SU-DHL-6 (cell line): ENCODE data around the gene C1orf116.

ENCODE experiments used
- H2AFZ ChIP-seq: fragments of 200-600 bp; sonication (generic); 2 replicates; pipeline ENCODE4 v1.6.1; 2014; ENCODE audit warnings: low read depth, mild to moderate bottlenecking, moderate library complexity, mixed read lengths, antibody characterized with exemption, low read length; ENCODE audit not compliant: severe bottlenecking
- H3F3A ChIP-seq: fragments of 200-600 bp; shearing (Covaris generic); 2 replicates; pipeline ENCODE4 v1.6.0; 2016; ENCODE audit warnings: antibody characterized with exemption, mild to moderate bottlenecking; ENCODE audit not compliant: insufficient read depth
- H3K27ac ChIP-seq: fragments of 200-600 bp; sonication (generic); 2 replicates; pipeline ENCODE4 v1.5.1; 2016; ENCODE audit warnings: low read depth, mild to moderate bottlenecking, low read length, moderate library complexity, mixed read lengths
- H3K27me3 ChIP-seq: fragments of 200-600 bp; sonication (generic), shearing (Covaris generic); 2 replicates; pipeline ENCODE4 v1.6.0; 2014; ENCODE audit warnings: mild to moderate bottlenecking, low read length
- H3K36me3 ChIP-seq: fragments of 200-600 bp; sonication (generic); 2 replicates; pipeline ENCODE4 v1.6.1; 2014; ENCODE audit warnings: mild to moderate bottlenecking, low read length, mixed read lengths
- H3K4me2 ChIP-seq: fragments of 300-600, 200-600 bp; shearing (Covaris generic), sonication (generic); 2 replicates; pipeline ENCODE4 v1.6.0; 2014; ENCODE audit warnings: low read length, low read depth, mild to moderate bottlenecking; ENCODE audit not compliant: poor library complexity, severe bottlenecking
- H3K4me3 ChIP-seq: fragments of 200-600 bp; sonication (generic); 2 replicates; pipeline ENCODE4 v1.5.1; 2014; ENCODE audit warnings: antibody characterized with exemption, low read length, mild to moderate bottlenecking, mixed read lengths; ENCODE audit not compliant: insufficient read depth, poor library complexity, severe bottlenecking
- H3K79me2 ChIP-seq: fragments of 200-600 bp; sonication (generic); 2 replicates; pipeline ENCODE4 v1.6.1; 2014; ENCODE audit warnings: mild to moderate bottlenecking, low read length, moderate library complexity; ENCODE audit not compliant: insufficient read depth
- H3K9ac ChIP-seq: fragments of 200-600 bp; sonication (generic); 2 replicates; pipeline ENCODE4 v1.7.0; 2014; ENCODE audit warnings: mild to moderate bottlenecking, low read length
- H3K9me2 ChIP-seq: fragments of 200-600 bp; sonication (generic); replicated peaks from 2 replicates; pipeline ENCODE4 v1.6.1; 2014; ENCODE audit warnings: low read length; ENCODE audit not compliant: insufficient read depth
- H3K9me3 ChIP-seq: fragments of 200-600 bp; sonication (generic); 2 replicates; pipeline ENCODE4 v1.6.1; 2014; ENCODE audit warnings: low read length, mixed read lengths; ENCODE audit not compliant: insufficient read depth
- H4K20me1 ChIP-seq: fragments of 200-600 bp; sonication (generic); 2 replicates; pipeline ENCODE4 v1.6.1; 2014; ENCODE audit warnings: low read depth, mild to moderate bottlenecking, antibody characterized with exemption, low read length, moderate library complexity, mixed read lengths
- EZH2phosphoT487 ChIP-seq: fragments of 200-600 bp; sonication (generic), shearing (Covaris generic); conservative IDR thresholded peaks from 2 replicates; pipeline ENCODE4 v1.6.1; 2018; ENCODE audit warnings: mild to moderate bottlenecking, antibody characterized with exemption, low read length, moderate library complexity, mixed read lengths
- TF ChIP-seq, protein P1 (sequence below): fragments of 200-600 bp; sonication (generic); IDR thresholded peaks from one replicate; pipeline ENCODE4 v1.5.1; 2017; ENCODE audit warnings: antibody characterized with exemption, mild to moderate bottlenecking, low read length, moderate library complexity; ENCODE audit not compliant: insufficient read depth, poor library complexity, severe bottlenecking

The C1orf116 gene

DNA sequence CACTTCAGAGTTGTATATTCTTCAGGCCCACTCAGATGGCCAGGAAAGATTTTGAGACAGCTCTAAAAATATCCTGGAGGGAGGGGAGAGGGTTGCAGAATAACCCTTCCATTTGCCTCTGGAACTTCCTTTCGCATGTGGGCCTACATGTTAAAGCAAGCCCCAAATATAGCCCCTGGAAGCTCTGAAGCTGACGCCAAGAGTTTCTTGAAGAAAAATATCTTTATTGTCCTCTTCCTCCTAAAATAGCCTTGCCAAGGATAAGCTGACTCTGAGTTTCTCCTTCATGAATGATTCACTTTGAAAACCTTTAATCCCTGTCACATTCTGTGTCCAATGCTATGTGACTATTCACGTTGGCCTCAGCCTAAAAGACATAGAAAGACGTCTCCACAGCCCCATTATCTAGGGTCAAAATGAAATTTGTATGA lies 6.4 kb downstream of the C1orf116 start:
- no peaks in the 10 kb centered on the region for H4K20me1 ChIP-seq
- H3K9me3 ChIP-seq, result no peaks in the 10 kb centered on the region
- no peak for TF ChIP-seq EZH2phosphoT487
- TF ChIP-seq, protein P1, sequence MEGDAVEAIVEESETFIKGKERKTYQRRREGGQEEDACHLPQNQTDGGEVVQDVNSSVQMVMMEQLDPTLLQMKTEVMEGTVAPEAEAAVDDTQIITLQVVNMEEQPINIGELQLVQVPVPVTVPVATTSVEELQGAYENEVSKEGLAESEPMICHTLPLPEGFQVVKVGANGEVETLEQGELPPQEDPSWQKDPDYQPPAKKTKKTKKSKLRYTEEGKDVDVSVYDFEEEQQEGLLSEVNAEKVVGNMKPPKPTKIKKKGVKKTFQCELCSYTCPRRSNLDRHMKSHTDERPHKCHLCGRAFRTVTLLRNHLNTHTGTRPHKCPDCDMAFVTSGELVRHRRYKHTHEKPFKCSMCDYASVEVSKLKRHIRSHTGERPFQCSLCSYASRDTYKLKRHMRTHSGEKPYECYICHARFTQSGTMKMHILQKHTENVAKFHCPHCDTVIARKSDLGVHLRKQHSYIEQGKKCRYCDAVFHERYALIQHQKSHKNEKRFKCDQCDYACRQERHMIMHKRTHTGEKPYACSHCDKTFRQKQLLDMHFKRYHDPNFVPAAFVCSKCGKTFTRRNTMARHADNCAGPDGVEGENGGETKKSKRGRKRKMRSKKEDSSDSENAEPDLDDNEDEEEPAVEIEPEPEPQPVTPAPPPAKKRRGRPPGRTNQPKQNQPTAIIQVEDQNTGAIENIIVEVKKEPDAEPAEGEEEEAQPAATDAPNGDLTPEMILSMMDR, result no peak
- no peak overlapping the region for H2AFZ ChIP-seq
- H3K27ac ChIP-seq, result no peak overlapping the region
- no peaks in the 10 kb centered on the region for H3F3A ChIP-seq
- H3K36me3 ChIP-seq, result no peaks in the 10 kb centered on the region
- H3K4me2 ChIP-seq, result no peak overlapping the region
- no peaks in the 10 kb centered on the region for H3K9me2 ChIP-seq
- H3K27me3 ChIP-seq, result no peaks in the 10 kb centered on the region
- H3K79me2 ChIP-seq, result no peaks in the 10 kb centered on the region
- H3K4me3 ChIP-seq, result no peak overlapping the region
- no peak overlapping the region for H3K9ac ChIP-seq

DNA sequence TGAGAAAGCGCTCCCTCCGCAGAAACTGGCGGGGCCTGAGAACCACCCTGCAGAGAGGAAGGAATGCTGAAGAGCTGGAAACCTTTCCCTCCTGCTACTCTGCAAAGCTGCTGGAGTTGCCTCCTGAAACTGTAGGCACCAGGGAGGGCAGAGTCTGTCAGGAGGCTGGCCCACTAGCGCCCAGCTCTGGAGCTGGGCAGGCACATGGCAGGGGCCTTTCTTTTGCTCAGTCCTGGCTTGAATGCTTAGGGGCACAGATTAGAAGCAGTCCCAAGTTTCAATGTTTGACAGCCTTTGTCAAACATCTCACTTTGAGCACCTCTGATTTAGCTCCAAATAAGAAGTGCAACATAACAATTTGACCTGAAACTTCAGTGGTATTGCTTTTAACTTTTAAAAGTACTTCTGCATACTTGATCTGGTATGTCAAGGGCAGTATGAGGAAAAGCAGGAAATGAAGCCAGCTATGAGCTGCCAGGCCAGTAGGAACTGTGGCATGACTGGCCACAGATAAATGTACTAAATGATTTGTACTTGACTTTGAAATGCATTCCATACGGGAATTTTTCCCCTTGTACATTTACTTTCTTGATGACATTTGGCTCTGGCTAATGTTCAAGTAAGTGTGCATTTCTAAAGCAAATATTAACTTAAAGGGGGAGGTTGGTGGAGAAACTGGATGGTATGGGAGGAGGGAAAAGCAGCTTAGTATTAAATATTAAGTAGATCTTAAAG lies 7.2 kb downstream of the C1orf116 start:
- Histone ChIP-seq H3K9me3 (no peaks in the 10 kb centered on the region), H3K4me3 (no peak overlapping the region), H3K79me2 (no peaks in the 10 kb centered on the region), H3K9me2 (no peaks in the 10 kb centered on the region), H3K27ac (no peak overlapping the region), H3K27me3 (no peaks in the 10 kb centered on the region), H3K36me3 (no peaks in the 10 kb centered on the region), H4K20me1 (no peaks in the 10 kb centered on the region), H3K4me2 (no peak overlapping the region), H3K9ac (no peak overlapping the region), H2AFZ (no peak overlapping the region), H3F3A (no peaks in the 10 kb centered on the region)
- TF ChIP-seq, protein P1, result no peak
- no peak for TF ChIP-seq EZH2phosphoT487

DNA sequence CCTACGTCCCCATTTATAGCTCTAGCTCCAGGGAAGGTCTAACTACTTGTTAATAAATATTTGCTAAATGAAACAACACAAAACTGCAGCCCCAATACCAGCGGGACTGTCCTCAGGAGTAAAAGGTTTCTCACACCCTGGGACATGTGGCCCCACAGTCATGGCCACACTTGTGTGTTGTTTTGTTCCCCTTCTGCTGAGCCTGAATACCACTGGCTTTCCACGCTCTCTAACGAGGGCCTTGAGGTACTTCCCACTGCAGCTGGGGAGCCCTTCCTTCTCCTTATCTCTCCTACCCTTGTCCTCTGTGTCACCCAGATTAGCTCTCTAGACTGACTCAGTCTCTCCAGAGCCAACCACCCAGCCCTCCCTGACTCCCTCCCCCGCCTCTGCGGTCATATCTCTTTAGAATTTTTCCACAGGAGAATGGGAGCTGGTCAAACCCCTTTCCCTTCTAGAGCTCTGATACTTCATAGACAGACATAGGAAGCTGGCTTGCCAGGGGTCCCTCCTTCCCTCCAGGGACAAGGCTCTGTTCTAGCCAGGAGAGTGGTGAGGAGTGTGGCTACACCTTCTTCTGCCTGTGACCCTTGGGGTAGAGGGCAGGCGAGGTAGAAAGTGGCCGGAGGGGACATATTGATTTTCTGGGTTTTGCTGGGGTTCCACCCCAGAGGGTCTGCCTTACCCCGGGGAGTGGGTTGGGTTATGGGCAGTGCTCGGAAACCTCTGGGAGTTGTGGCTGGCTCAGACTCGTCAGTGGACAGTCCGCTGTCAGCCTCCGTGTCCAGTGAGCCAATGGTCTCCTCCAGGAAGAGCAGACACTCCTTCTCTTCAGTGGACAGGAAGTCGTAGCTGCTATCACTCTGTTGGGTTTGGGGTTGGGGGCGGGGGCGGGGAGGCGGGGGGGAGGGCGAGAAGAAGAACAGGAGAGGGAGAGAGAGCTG lies 8.1 kb downstream of the C1orf116 start:
- Histone ChIP-seq H2AFZ (no peak overlapping the region), H3K27me3 (no peaks in the 10 kb centered on the region), H3K36me3 (no peaks in the 10 kb centered on the region), H3K9me2 (no peaks in the 10 kb centered on the region), H3K27ac (no peak overlapping the region), H3K4me3 (no peak overlapping the region), H3K79me2 (no peaks in the 10 kb centered on the region), H3K4me2 (no peak overlapping the region), H3K9me3 (no peaks in the 10 kb centered on the region), H3K9ac (no peak overlapping the region), H4K20me1 (no peaks in the 10 kb centered on the region), H3F3A (no peaks in the 10 kb centered on the region)
- TF ChIP-seq, protein P1, result no peak
- no peak for TF ChIP-seq EZH2phosphoT487
